ENCODE measurements around the gene PDIA5.

Gene PDIA5

DNA sequence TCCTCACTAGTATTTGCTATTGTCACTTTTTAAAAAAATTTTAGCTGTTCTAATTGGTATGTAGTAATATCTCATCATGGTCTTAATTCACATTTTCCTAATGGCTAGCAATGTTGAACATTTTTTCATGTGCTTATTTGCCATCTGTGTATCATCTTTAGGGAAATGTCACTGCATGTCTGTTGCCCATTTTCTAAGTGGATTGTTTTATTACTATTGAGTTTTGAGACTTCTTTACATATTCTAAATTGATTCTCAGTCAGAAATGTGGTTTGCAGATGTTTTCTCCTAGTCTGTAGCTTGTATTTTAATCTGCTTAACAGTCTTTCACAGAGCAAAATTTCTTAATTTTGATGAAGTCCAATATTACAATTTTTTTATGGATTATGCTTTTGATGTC is 101.3 kb downstream of the PDIA5 start:
- no peak for DNase-seq (ENCODE audit: low read depth, low spot score)
- H3K27ac ChIP-seq, result peak overlapping the region; percentile 51
- TF ChIP-seq EZH2 (IDR thresholded peaks at IDR 0.05) (no peak), FOXP2 (optimal IDR thresholded peaks at IDR 0.05; ENCODE audit: control extremely low read depth, extremely low read length, insufficient read depth) (no peak), POLR2AphosphoS5 (IDR thresholded peaks at IDR 0.05; ENCODE audit: borderline replicate concordance, low read depth, low read length) (no peak)
- peaks cover 8% of the 10 kb centered on the region; the same call in 1 of the 2 replicates for H3K9me3 ChIP-seq (ENCODE audit: low read depth, low read length)
- peaks cover 71% of the 10 kb centered on the region for H3K36me3 ChIP-seq (ENCODE audit: insufficient read depth, low read length)
- H3K9ac ChIP-seq (ENCODE audit: insufficient read length), result no peak overlapping the region
- no peak overlapping the region for H3K4me3 ChIP-seq

DNA sequence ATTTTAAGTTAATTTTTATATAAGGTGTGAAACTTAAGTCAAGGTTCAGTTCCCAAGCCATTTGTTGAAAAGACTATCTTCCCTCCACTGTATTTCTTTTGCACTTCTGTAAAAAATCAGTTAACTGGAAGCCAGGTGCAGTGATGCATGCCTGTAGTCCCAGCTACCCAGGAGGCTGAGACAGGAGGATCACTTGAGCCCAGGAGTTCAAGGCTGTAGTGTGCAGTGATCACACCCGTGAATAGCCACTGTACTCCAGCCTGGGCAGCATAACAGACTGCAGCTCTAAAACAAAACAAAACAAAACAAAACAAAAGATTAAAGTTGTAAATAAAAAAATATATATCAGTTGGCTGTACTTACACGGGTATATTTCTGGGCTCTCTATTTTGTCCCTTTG is 101.8 kb downstream of the PDIA5 start:
- TF ChIP-seq FOXP2 (optimal IDR thresholded peaks at IDR 0.05; ENCODE audit: control extremely low read depth, extremely low read length, insufficient read depth), result no peak
- no peak for TF ChIP-seq EZH2 (IDR thresholded peaks at IDR 0.05)
- no peak for TF ChIP-seq POLR2AphosphoS5 (IDR thresholded peaks at IDR 0.05; ENCODE audit: borderline replicate concordance, low read depth, low read length)
- peaks cover 67% of the 10 kb centered on the region for H3K36me3 ChIP-seq (ENCODE audit: insufficient read depth, low read length)

DNA sequence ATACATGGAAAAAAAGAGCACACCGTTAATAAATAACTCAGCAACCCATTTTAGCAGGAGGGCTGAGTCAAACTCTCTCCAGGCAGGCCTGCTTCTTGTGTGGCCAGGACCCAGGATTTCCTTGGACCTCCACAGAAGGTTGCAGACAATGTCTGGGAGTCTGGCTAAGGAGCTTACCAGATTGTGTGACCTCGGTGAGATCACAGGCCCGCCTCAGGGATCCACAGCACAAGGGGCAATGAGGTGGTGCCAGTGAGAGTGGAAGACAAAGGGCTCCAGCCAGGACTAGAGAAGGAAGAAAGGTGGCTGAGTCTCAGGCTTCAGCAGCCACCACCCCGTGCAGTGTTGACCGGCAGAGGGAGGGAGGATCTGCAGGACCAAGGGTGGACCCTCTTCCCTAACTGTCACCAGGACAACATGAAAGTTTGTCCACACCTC is 102.7 kb downstream of the PDIA5 start:
- TF ChIP-seq FOXP2 (optimal IDR thresholded peaks at IDR 0.05; ENCODE audit: control extremely low read depth, extremely low read length, insufficient read depth), result no peak
- TF ChIP-seq POLR2AphosphoS5 (IDR thresholded peaks at IDR 0.05; ENCODE audit: borderline replicate concordance, low read depth, low read length), result no peak
- TF ChIP-seq EZH2 (IDR thresholded peaks at IDR 0.05), result no peak
- Histone ChIP-seq H3K27ac (peak overlapping the region; percentile 51), H3K9me3 (ENCODE audit: low read depth, low read length) (peaks cover 8% of the 10 kb centered on the region; the same call in 1 of the 2 replicates), H3K4me3 (no peak overlapping the region), H3K9ac (ENCODE audit: insufficient read length) (no peak overlapping the region), H3K36me3 (ENCODE audit: insufficient read depth, low read length) (peaks cover 58% of the 10 kb centered on the region)
- no peak for DNase-seq (ENCODE audit: low read depth, low spot score)

More for the DNA sequence above, 101.8 kb downstream of the PDIA5 start:
- no peak for DNase-seq (ENCODE audit: low read depth, low spot score)
- H3K4me3 ChIP-seq, result no peak overlapping the region
- peaks cover 8% of the 10 kb centered on the region; the same call in 1 of the 2 replicates for H3K9me3 ChIP-seq (ENCODE audit: low read depth, low read length)
- no peak overlapping the region for H3K9ac ChIP-seq (ENCODE audit: insufficient read length)
- peak overlapping the region; percentile 51; the same call in 1 of the 2 replicates for H3K27ac ChIP-seq

DNA sequence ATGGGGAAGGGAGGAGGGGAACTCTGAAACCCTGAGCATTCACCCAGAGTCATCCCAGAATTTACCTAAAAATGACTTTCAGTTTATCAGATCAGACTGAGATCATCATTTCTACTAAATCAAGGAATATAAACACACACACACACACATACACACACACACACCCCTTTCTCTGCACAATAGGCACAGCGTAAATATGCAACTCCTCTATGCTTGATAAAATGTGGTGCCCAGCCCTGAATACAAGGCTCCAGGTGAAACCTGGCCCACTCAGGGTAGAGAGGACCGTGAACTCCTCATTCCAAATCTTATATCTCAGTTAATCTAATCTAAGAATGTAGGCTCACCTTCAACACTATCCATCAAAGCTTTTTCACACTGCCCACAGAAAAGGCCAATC is 103.1 kb downstream of the PDIA5 start:
- Histone ChIP-seq H3K36me3 (ENCODE audit: insufficient read depth, low read length) (peaks cover 53% of the 10 kb centered on the region), H3K9me3 (ENCODE audit: low read depth, low read length) (peaks cover 8% of the 10 kb centered on the region; the same call in 1 of the 2 replicates), H3K9ac (ENCODE audit: insufficient read length) (no peak overlapping the region), H3K4me3 (no peak overlapping the region), H3K27ac (peak overlapping the region; percentile 51)
- no peak for DNase-seq (ENCODE audit: low read depth, low spot score)
- no peak for TF ChIP-seq FOXP2 (optimal IDR thresholded peaks at IDR 0.05; ENCODE audit: control extremely low read depth, extremely low read length, insufficient read depth)
- no peak for TF ChIP-seq POLR2AphosphoS5 (IDR thresholded peaks at IDR 0.05; ENCODE audit: borderline replicate concordance, low read depth, low read length)

DNA sequence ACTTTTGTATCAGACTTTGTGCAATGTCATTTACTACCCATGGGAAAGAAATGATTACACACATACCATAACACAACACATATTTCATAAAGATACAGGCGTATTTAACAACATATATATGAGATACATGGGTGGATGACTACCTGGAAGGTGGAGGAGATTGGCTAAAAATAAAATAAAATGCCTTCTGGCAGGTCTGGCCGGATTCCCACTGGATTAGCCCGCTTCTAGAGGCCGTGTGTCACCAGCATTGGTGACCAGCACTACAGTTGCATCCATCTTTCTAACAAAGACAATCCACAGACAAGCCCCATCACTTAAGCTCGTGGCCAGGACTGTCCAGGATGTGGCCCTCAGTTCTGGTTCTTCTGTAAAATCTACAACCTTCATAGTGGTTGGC is 114.0 kb downstream of the PDIA5 start:
- no peak for DNase-seq (ENCODE audit: low read depth, low spot score)
- H3K9ac ChIP-seq (ENCODE audit: insufficient read length), result no peak overlapping the region
- no peak overlapping the region for H3K4me3 ChIP-seq
- no peak overlapping the region for H3K27ac ChIP-seq
- H3K36me3 ChIP-seq (ENCODE audit: insufficient read depth, low read length), result peaks cover 12% of the 10 kb centered on the region
- no peak for TF ChIP-seq POLR2AphosphoS5 (IDR thresholded peaks at IDR 0.05; ENCODE audit: borderline replicate concordance, low read depth, low read length)
- no peak for TF ChIP-seq EZH2 (IDR thresholded peaks at IDR 0.05)
- no peak for TF ChIP-seq FOXP2 (optimal IDR thresholded peaks at IDR 0.05; ENCODE audit: control extremely low read depth, extremely low read length, insufficient read depth)
- H3K9me3 ChIP-seq (ENCODE audit: low read depth, low read length), result no peaks in the 10 kb centered on the region

DNA sequence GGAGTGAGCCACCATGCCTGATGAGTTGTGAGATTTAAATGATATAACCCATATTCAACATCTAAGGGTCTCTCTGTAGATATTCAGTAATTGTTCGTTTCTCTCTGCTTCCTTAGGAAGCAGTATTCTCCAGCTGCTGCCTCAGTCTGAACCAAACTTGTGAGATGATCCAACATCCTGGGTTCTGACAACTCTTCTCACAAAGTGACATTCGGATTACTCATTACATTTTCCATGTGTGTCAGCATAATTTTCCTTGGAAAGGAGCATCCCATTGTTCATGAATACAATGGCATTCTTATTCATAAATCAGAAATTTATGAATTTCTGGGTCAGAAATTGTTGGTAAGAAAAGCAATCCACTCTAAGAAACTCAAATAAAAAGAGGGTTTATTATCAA is 119.9 kb downstream of the PDIA5 start:
- Histone ChIP-seq H3K36me3 (ENCODE audit: insufficient read depth, low read length) (peaks cover 4% of the 10 kb centered on the region; the same call in 1 of the 2 replicates), H3K9ac (ENCODE audit: insufficient read length) (no peak overlapping the region), H3K9me3 (ENCODE audit: low read depth, low read length) (no peaks in the 10 kb centered on the region), H3K27ac (no peak overlapping the region), H3K4me3 (no peak overlapping the region)
- TF ChIP-seq FOXP2 (optimal IDR thresholded peaks at IDR 0.05; ENCODE audit: control extremely low read depth, extremely low read length, insufficient read depth) (no peak), POLR2AphosphoS5 (IDR thresholded peaks at IDR 0.05; ENCODE audit: borderline replicate concordance, low read depth, low read length) (no peak), EZH2 (IDR thresholded peaks at IDR 0.05) (no peak)
- no peak for DNase-seq (ENCODE audit: low read depth, low spot score)

DNA sequence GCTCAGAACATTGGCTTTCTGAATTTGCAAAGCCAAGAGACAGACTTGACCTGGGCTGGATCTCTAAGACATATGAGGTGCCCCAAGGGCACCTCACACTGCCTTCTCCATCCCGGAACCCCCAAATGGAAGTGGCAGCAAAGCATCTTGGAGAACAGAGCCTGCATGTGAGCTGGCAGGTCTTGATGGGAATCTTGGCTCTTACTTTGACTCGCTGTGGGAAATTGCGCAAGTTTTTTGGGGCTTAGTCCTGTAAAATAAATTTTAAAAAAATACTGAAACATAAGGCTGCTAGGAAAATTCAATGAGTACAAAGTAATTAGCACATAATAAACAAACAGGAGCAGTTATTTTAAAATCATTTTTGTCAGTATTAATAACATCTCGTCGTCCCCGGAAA is 121.2 kb downstream of the PDIA5 start:
- no peak overlapping the region for H3K9ac ChIP-seq (ENCODE audit: insufficient read length)
- no peak for DNase-seq (ENCODE audit: low read depth, low spot score)
- TF ChIP-seq POLR2AphosphoS5 (IDR thresholded peaks at IDR 0.05; ENCODE audit: borderline replicate concordance, low read depth, low read length) (no peak), FOXP2 (optimal IDR thresholded peaks at IDR 0.05; ENCODE audit: control extremely low read depth, extremely low read length, insufficient read depth) (no peak), EZH2 (IDR thresholded peaks at IDR 0.05) (no peak)
- H3K4me3 ChIP-seq, result no peak overlapping the region
- no peaks in the 10 kb centered on the region for H3K36me3 ChIP-seq (ENCODE audit: insufficient read depth, low read length)
- no peaks in the 10 kb centered on the region for H3K9me3 ChIP-seq (ENCODE audit: low read depth, low read length)
- no peak overlapping the region for H3K27ac ChIP-seq

DNA sequence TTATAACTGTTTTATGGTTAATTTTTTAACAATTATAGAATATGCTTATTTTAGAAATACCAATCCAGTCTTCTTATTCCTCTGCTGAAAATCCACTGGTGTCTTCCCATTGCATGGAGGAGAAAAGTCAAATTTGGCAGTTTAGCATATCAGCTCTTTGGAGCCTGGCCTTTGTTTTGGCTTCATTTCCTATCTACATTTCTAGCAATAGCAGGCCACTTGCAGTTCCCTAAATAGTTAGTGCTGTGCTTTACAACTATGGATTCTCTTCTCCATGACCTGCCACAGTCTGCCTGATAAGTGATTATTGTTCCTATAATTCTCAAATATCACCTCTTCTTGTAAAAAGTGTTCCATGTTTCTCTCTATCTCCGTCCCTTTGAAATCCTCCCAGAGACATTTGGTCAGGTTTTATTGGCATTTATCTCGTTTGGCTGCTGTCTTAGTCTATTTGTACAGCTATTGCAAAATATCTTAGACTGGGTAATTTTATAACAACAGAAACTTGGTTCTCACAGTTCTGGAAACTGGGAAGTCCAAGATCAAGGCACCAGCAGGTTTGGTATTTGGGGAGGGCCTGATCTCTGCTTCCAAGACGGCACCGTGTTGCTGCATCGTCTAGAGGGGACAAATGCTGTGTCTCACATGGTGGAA is 126.8 kb downstream of the PDIA5 start:
- TF ChIP-seq POLR2AphosphoS5 (IDR thresholded peaks at IDR 0.05; ENCODE audit: borderline replicate concordance, low read depth, low read length), result no peak
- TF ChIP-seq FOXP2 (optimal IDR thresholded peaks at IDR 0.05; ENCODE audit: control extremely low read depth, extremely low read length, insufficient read depth), result no peak
- no peak for TF ChIP-seq EZH2 (IDR thresholded peaks at IDR 0.05)
- Histone ChIP-seq H3K9me3 (ENCODE audit: low read depth, low read length) (peaks cover 3% of the 10 kb centered on the region), H3K9ac (ENCODE audit: insufficient read length) (no peak overlapping the region), H3K27ac (no peak overlapping the region), H3K36me3 (ENCODE audit: insufficient read depth, low read length) (peaks cover 6% of the 10 kb centered on the region; the same call in 1 of the 2 replicates), H3K4me3 (no peak overlapping the region)
- DNase-seq (ENCODE audit: low read depth, low spot score), result no peak

Measured in SK-N-MC (cell line).